Measurements from ENCODE around the gene STAP2.

The STAP2 gene

GRCh38 chr19:4361152-4362046, 22.8 kb upstream of the STAP2 start:
- no peak overlapping the region for H3K4me3 ChIP-seq (ENCODE audit: low read depth, low read length)
- peak; percentile 28 for DNase-seq (ENCODE audit: low read depth, low spot score)
- TF ChIP-seq, protein P1, sequence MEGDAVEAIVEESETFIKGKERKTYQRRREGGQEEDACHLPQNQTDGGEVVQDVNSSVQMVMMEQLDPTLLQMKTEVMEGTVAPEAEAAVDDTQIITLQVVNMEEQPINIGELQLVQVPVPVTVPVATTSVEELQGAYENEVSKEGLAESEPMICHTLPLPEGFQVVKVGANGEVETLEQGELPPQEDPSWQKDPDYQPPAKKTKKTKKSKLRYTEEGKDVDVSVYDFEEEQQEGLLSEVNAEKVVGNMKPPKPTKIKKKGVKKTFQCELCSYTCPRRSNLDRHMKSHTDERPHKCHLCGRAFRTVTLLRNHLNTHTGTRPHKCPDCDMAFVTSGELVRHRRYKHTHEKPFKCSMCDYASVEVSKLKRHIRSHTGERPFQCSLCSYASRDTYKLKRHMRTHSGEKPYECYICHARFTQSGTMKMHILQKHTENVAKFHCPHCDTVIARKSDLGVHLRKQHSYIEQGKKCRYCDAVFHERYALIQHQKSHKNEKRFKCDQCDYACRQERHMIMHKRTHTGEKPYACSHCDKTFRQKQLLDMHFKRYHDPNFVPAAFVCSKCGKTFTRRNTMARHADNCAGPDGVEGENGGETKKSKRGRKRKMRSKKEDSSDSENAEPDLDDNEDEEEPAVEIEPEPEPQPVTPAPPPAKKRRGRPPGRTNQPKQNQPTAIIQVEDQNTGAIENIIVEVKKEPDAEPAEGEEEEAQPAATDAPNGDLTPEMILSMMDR (IDR thresholded peaks at IDR 0.05; ENCODE audit: low read depth, low read length) = no peak
- in situ Hi-C loops (cut with HindIII; ENCODE audit: low sequenced_read_pairs) = no loop called here

- in situ Hi-C loops (cut with HindIII; ENCODE audit: low sequenced_read_pairs) = no loop called here
- TF ChIP-seq, protein P1 (IDR thresholded peaks at IDR 0.05; ENCODE audit: low read depth, low read length) = no peak
- DNase-seq (ENCODE audit: low read depth, low spot score) = no peak
- no peak overlapping the region for H3K4me3 ChIP-seq (ENCODE audit: low read depth, low read length)
Observed at GRCh38 chr19:4360641-4361151, 22.1 kb upstream of the STAP2 start.

GRCh38 chr19:4360081-4360569, 21.5 kb upstream of the STAP2 start:
- no peak overlapping the region for H3K4me3 ChIP-seq (ENCODE audit: low read depth, low read length)
- DNase-seq (ENCODE audit: low read depth, low spot score) = no peak
- TF ChIP-seq, protein P1 (IDR thresholded peaks at IDR 0.05; ENCODE audit: low read depth, low read length) = no peak
- in situ Hi-C loops (cut with HindIII; ENCODE audit: low sequenced_read_pairs) = no loop called here

DNA sequence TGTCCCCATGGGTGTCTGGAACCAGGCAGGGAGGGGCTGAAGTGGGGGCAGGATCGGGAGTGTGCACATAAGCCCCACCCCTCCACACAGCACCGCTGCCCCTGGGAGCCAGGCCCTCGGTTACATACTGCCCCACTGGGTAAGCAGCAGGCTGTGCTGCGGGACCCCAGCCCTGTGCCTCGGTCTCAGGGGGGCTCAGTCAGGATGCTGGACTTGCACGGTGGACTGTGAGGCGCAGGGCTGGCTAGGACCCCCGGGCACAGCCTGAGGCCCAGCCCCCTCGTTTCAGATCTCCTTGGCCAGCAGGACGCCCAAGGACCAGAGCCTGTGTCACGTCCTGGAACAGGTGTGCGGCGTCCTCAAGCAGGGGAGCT, 21.0 kb upstream of the STAP2 start:
- H3K4me3 ChIP-seq (ENCODE audit: low read depth, low read length) = no peak overlapping the region
- TF ChIP-seq, protein P1 (IDR thresholded peaks at IDR 0.05; ENCODE audit: low read depth, low read length) = no peak
- in situ Hi-C loops (cut with HindIII; ENCODE audit: low sequenced_read_pairs) = no loop called here
- DNase-seq (ENCODE audit: low read depth, low spot score) = no peak

GRCh38 chr19:4358709-4359626, 20.3 kb upstream of the STAP2 start:
- in situ Hi-C loops (cut with HindIII; ENCODE audit: low sequenced_read_pairs) = no loop called here
- no peak for DNase-seq (ENCODE audit: low read depth, low spot score)
- no peak overlapping the region for H3K4me3 ChIP-seq (ENCODE audit: low read depth, low read length)
- TF ChIP-seq, protein P1 (IDR thresholded peaks at IDR 0.05; ENCODE audit: low read depth, low read length) = no peak

- no peak overlapping the region for H3K4me3 ChIP-seq (ENCODE audit: low read depth, low read length)
- no peak for DNase-seq (ENCODE audit: low read depth, low spot score)
- in situ Hi-C loops (cut with HindIII; ENCODE audit: low sequenced_read_pairs) = no loop called here
- TF ChIP-seq, protein P1 (IDR thresholded peaks at IDR 0.05; ENCODE audit: low read depth, low read length) = no peak
Observed at GRCh38 chr19:4357921-4358326, 19.3 kb upstream of the STAP2 start.
